ENCODE results near the gene LAMA2.

GRCh38 chr6:128836761-128837160 lies 46.2 kb upstream of the LAMA2 start:
- TF ChIP-seq TEAD4 (IDR thresholded peaks at IDR 0.05) (no peak), EP300 (IDR thresholded peaks at IDR 0.05; ENCODE audit: borderline replicate concordance) (no peak), CEBPB (IDR thresholded peaks at IDR 0.05) (no peak), EGR1 (IDR thresholded peaks at IDR 0.05) (no peak), MAX (IDR thresholded peaks at IDR 0.05) (no peak), TAF1 (IDR thresholded peaks at IDR 0.05; ENCODE audit: low read depth) (no peak), RAD21 (IDR thresholded peaks at IDR 0.05; ENCODE audit: low read depth) (no peak), YY1 (IDR thresholded peaks at IDR 0.05; ENCODE audit: low read depth) (no peak), TCF12 (IDR thresholded peaks at IDR 0.05; ENCODE audit: low read depth) (no peak), CREB1 (IDR thresholded peaks at IDR 0.05; ENCODE audit: low read depth) (no peak), REST (IDR thresholded peaks at IDR 0.05; ENCODE audit: low read depth) (no peak)
